Measurements from ENCODE around the gene TNFAIP3. TPM values are rescaled to one million over a fixed set of nuclear protein-coding genes. Genes with fewer than 3 reads are reported as not detected.

Gene TNFAIP3
- total and polyA plus RNA-seq, 2 of the 8 experiments (the other 6 are each of a cell fraction or from before 2014, with no cell fraction given), result 1.6 to 2.0 TPM

DNA sequence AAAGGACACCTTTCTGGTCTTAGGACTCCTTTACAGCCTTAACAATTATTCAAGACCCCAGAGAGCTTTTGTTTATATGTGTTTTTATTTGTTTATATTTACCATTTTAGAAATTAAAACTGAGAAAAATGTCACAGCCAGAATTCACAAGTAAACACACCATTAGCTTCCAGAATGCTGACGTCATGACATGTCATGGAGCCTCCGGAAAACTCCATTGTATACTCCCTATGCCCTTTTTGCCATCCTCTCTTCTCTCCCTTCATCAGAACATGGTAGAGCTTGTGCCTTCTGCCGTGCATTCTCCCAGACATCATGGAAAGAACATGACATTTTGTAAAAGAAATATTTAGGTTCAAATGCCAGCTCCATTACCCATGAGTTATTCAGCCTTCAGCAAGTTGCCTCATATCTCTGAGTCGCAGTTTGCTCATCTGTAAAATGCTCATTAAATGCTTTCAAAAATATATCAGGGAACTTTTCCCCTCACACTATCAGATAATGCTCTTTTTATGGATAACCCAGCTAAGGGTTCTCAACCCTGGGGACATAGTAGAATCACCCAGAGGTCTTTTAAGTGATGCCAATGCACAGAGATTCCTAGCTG is 27.8 kb downstream of the TNFAIP3 start:
- Histone ChIP-seq H3K79me2 (ENCODE audit: control insufficient read depth in 1 of 2, insufficient read depth in 2 of 2, low read length in 2 of 2) (no peaks in the 10 kb centered on the region), H3K23ac (ENCODE audit: insufficient read length) (no peak overlapping the region), H3K27ac (ENCODE audit: low read depth, low read length) (no peak overlapping the region), H3K9ac (replicated peaks in 1 of 4; ENCODE audit: extremely low read depth in 1 of 4, low read depth in 3 of 4, low read length in 3 of 4) (no peak overlapping the region), H3K4me2 (ENCODE audit: insufficient read depth in 1 of 2, low read depth in 2 of 2, low read length in 2 of 2) (no peak overlapping the region), H3K36me3 (ENCODE audit: control insufficient read depth in 2 of 4, insufficient read depth in 4 of 4, low read length in 3 of 4) (no peaks in the 10 kb centered on the region), H2BK120ac (replicated peaks; ENCODE audit: low read depth, low read length) (no peak overlapping the region), H2AK5ac (ENCODE audit: low read depth, low read length) (no peak overlapping the region), H4K91ac (replicated peaks; ENCODE audit: insufficient read length, low read length) (no peak overlapping the region), H3K27me3 (replicated peaks in 1 of 4; ENCODE audit: control insufficient read depth in 3 of 4, extremely low read depth in 1 of 4, insufficient read depth in 3 of 4, low read length in 3 of 4) (no peaks in the 10 kb centered on the region), H4K5ac (ENCODE audit: insufficient read length, low read depth, low read length) (no peak overlapping the region), H2BK20ac (ENCODE audit: low read length) (no peak overlapping the region), H3K14ac (ENCODE audit: insufficient read length) (no peak overlapping the region), H3K56ac (replicated peaks; ENCODE audit: insufficient read length, low read depth, low read length) (no peak overlapping the region), H2BK5ac (ENCODE audit: low read depth, low read length) (no peak overlapping the region), H3K18ac (ENCODE audit: extremely low read depth, low read length) (no peak overlapping the region), H3K4me1 (replicated peaks in 1 of 4; ENCODE audit: control insufficient read depth in 3 of 4, insufficient read depth in 4 of 4, low read length in 3 of 4) (no peaks in the 10 kb centered on the region), H3K4ac (replicated peaks; ENCODE audit: insufficient read length, low read depth, low read length) (no peak overlapping the region), H4K8ac (ENCODE audit: extremely low read depth, insufficient read depth, low read length) (no peak overlapping the region), H3K4me3 (ENCODE audit: extremely low read depth in 1 of 4, insufficient read depth in 2 of 4, low read depth in 3 of 4, low read length in 4 of 4) (no peak overlapping the region), H2AFZ (ENCODE audit: low read length) (no peak overlapping the region), H4K20me1 (replicated peaks in 1 of 2; ENCODE audit: control insufficient read depth in 1 of 2, insufficient read depth in 2 of 2, low read length in 2 of 2) (no peaks in the 10 kb centered on the region), H3K79me1 (ENCODE audit: low read depth, low read length) (no peaks in the 10 kb centered on the region), H3K9me3 (ENCODE audit: insufficient read depth in 2 of 2, low read depth in 1 of 2, low read length in 1 of 2) (no peaks in the 10 kb centered on the region), H2BK15ac (ENCODE audit: low read length) (no peak overlapping the region), H2BK12ac (ENCODE audit: low read depth, low read length) (no peak overlapping the region), H3K23me2 (ENCODE audit: low read depth, low read length) (peaks cover 2% of the 10 kb centered on the region; the same call in 1 of the 2 replicates)
- 89% methylated on average over 4 of the region's 4 CpGs; no CpG with 5 or more reads in 1 of the 2 experiments for WGBS, 2 experiments (ENCODE audit: extremely low coverage in 1 of 2, insufficient coverage in 1 of 2, insufficient read length in 1 of 2, insufficient replicate concordance in 2 of 2, low coverage in 1 of 2, low lambda C conversion rate in 2 of 2, missing lambda C conversion rate in 1 of 2)
- DNase-seq (ENCODE audit: low read depth in 1 of 2, low spot score in 2 of 2) (no peak), FAIRE-seq (no peak)
- ChIA-PET POLR2A (ENCODE audit: partially characterized antibody) (no interaction called here), CTCF (ENCODE audit: partially characterized antibody) (interaction anchor here (0.8 to 2.8 kb wide), 5 partner anchors 14 to 178 kb away, joined by 3 to 9 read pairs (median 4); no protein-coding TSS in a partner anchor)
- TF ChIP-seq, protein P1, sequence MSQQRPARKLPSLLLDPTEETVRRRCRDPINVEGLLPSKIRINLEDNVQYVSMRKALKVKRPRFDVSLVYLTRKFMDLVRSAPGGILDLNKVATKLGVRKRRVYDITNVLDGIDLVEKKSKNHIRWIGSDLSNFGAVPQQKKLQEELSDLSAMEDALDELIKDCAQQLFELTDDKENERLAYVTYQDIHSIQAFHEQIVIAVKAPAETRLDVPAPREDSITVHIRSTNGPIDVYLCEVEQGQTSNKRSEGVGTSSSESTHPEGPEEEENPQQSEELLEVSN (IDR thresholded peaks at IDR 0.05), result no peak
- no peak for TF ChIP-seq GABPA (IDR thresholded peaks at IDR 0.05; ENCODE audit: borderline replicate concordance, insufficient read depth, low read length)
- TF ChIP-seq KDM4A (IDR thresholded peaks at IDR 0.05; ENCODE audit: low read depth, low read length, severe bottlenecking), result no peak
- no peak for TF ChIP-seq SUZ12 (IDR thresholded peaks at IDR 0.05; ENCODE audit: low read length)
- TF ChIP-seq BACH1 (IDR thresholded peaks at IDR 0.05; ENCODE audit: low read length), result no peak
- TF ChIP-seq, protein P2, sequence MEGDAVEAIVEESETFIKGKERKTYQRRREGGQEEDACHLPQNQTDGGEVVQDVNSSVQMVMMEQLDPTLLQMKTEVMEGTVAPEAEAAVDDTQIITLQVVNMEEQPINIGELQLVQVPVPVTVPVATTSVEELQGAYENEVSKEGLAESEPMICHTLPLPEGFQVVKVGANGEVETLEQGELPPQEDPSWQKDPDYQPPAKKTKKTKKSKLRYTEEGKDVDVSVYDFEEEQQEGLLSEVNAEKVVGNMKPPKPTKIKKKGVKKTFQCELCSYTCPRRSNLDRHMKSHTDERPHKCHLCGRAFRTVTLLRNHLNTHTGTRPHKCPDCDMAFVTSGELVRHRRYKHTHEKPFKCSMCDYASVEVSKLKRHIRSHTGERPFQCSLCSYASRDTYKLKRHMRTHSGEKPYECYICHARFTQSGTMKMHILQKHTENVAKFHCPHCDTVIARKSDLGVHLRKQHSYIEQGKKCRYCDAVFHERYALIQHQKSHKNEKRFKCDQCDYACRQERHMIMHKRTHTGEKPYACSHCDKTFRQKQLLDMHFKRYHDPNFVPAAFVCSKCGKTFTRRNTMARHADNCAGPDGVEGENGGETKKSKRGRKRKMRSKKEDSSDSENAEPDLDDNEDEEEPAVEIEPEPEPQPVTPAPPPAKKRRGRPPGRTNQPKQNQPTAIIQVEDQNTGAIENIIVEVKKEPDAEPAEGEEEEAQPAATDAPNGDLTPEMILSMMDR (IDR thresholded peaks at IDR 0.05; ENCODE audit: control extremely low read depth in 1 of 3, insufficient read depth in 1 of 3, low read depth in 1 of 3, low read length in 3 of 3), result no peak
- no peak for TF ChIP-seq SP1 (IDR thresholded peaks at IDR 0.05; ENCODE audit: low read depth, low read length)
- TF ChIP-seq EGR1 (IDR thresholded peaks at IDR 0.05; ENCODE audit: borderline replicate concordance, low read depth, low read length), result no peak
- no peak for TF ChIP-seq CTBP2 (IDR thresholded peaks at IDR 0.05; ENCODE audit: borderline replicate concordance, insufficient read depth, insufficient read length, low read length)
- TF ChIP-seq BRCA1 (IDR thresholded peaks at IDR 0.05; ENCODE audit: low read depth, low read length), result no peak
